BLaER1 treated with 17β-estradiol and CSF1 and Interleukin-3, amounts not matched to agents 10 nM and 100 nM (cell line): ENCODE data around the gene TBL1X.

ENCODE experiments used
- H3K27ac ChIP-seq, 11 experiments: shearing (Covaris generic); formaldehyde crosslinking; 2 replicates each; pipeline ENCODE4 v1.8.1; 2022
- H3K27me3 ChIP-seq, 11 experiments: shearing (Covaris generic); formaldehyde crosslinking; 2 replicates each; pipeline ENCODE4 v1.8.1; 2022
- H3K36me3 ChIP-seq, 11 experiments: shearing (Covaris generic); formaldehyde crosslinking; 2 replicates each; pipeline ENCODE4 v1.8.1; 2022
- H3K4me1 ChIP-seq, 10 experiments: shearing (Covaris generic); formaldehyde crosslinking; 2 replicates each; pipeline ENCODE4 v1.8.1; 2022
- H3K4me2 ChIP-seq, 11 experiments: shearing (Covaris generic); formaldehyde crosslinking; 2 replicates each; pipeline ENCODE4 v1.8.1; 2022
- H3K4me3 ChIP-seq, 10 experiments: shearing (Covaris generic); formaldehyde crosslinking; 2 replicates each; pipeline ENCODE4 v1.8.1; 2022
- H3K9ac ChIP-seq, 11 experiments: shearing (Covaris generic); formaldehyde crosslinking; 2 replicates each; pipeline ENCODE4 v1.8.1; 2022
- H3K9me3 ChIP-seq, 11 experiments: shearing (Covaris generic); formaldehyde crosslinking; replicated peaks in 1 of 11; 2 replicates each; pipeline ENCODE4 v1.8.1; 2022
- H4K20me1 ChIP-seq, 11 experiments: shearing (Covaris generic); formaldehyde crosslinking; 2 replicates each; pipeline ENCODE4 v1.8.1; 2022
- Cebpa-rat ChIP-seq, 11 experiments: shearing (Covaris generic); IDR thresholded peaks; 2 replicates each; pipeline ENCODE4 v1.8.1; 2022

The TBL1X gene

GRCh38 chrX:9772943-9773342 lies 308.1 kb downstream of the TBL1X start:
- Histone ChIP-seq H3K9ac (no peak overlapping the region), H3K27me3 (peaks cover 19 to 92% (median 48%) of the 10 kb centered on the region in 11 experiments), H3K36me3 (no peaks in the 10 kb centered on the region), H3K27ac (no peak overlapping the region), H3K4me3 (no peak overlapping the region), H3K4me1 (peaks cover 22 to 52% (median 43%) of the 10 kb centered on the region in 10 experiments), H3K4me2 (no peak overlapping the region), H4K20me1 (peaks cover 0 to 35% (median 8%) of the 10 kb centered on the region in 11 experiments; a peak in 14 of 22 replicates), H3K9me3 (no peaks in the 10 kb centered on the region)
- no peak for TF ChIP-seq Cebpa-rat (IDR thresholded peaks at IDR 0.05)

GRCh38 chrX:9775930-9776329 lies 311.1 kb downstream of the TBL1X start:
- H3K4me1 ChIP-seq: peaks cover 13 to 28% (median 20%) of the 10 kb centered on the region in 10 experiments
- H3K27ac ChIP-seq: no peak overlapping the region
- TF ChIP-seq Cebpa-rat (IDR thresholded peaks at IDR 0.05): no peak
- H3K9me3 ChIP-seq: no peaks in the 10 kb centered on the region
- H3K36me3 ChIP-seq: no peaks in the 10 kb centered on the region
- no peak overlapping the region for H3K9ac ChIP-seq
- H3K4me2 ChIP-seq: peak overlapping the region; percentile 21 to 79 (median 69)
- peaks cover 19 to 95% (median 55%) of the 10 kb centered on the region in 11 experiments for H3K27me3 ChIP-seq
- H3K4me3 ChIP-seq: no peak overlapping the region
- H4K20me1 ChIP-seq: peaks cover 0 to 29% (median 4%) of the 10 kb centered on the region in 11 experiments; a peak in 7 of 22 replicates

DNA sequence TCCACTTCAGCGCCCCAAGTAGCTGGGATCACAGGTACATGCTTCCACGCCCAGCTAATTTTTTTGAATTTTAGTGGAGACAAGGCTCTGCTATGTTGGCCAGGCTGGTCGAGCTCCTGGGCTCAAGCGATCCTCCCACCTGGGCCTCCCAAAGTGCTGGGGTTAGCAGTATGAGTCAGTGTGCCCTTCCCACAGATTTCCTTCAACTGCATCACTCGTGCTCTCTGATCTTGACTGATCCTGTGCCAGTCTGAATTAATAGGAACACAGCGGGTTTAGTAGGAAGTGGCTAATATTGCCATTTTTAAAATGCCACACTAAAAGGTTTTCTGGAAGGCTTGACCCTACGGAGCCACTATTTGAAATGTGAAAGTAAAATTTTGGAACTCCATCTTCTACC lies 317.1 kb downstream of the TBL1X start:
- Histone ChIP-seq H4K20me1 (peaks cover 0 to 4% (median 0%) of the 10 kb centered on the region in 11 experiments; a peak in 1 of 22 replicates), H3K36me3 (no peaks in the 10 kb centered on the region), H3K9ac (no peak overlapping the region), H3K4me1 (peaks cover 0 to 6% (median 0%) of the 10 kb centered on the region in 10 experiments; a peak in 2 of 20 replicates), H3K4me2 (no peak overlapping the region), H3K4me3 (no peak overlapping the region), H3K9me3 (peaks cover 17 to 27% (median 26%) of the 10 kb centered on the region in 11 experiments), H3K27ac (no peak overlapping the region), H3K27me3 (peaks cover 0 to 44% (median 11%) of the 10 kb centered on the region in 11 experiments; a peak in 11 of 22 replicates)
- no peak for TF ChIP-seq Cebpa-rat (IDR thresholded peaks at IDR 0.05)

DNA sequence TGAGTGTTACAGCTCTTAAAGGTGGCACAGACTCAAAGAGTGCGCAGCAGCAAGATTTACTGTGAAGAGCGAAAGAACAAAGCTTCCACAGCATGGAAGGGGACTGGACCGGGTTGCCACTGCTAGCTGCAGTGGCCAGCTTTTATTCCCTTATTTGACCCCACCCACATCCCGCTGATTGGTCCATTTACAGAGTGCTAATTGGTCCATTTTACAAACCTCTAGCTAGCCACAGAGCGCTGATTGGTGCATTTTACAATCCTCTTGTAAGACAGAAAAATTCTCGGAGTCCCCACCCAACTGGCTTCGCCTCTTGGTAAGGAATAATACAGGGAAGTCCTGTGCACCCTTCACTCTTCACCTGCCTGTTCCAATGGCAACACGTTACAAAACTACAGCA lies 319.5 kb downstream of the TBL1X start:
- no peak overlapping the region for H3K9ac ChIP-seq
- H3K27ac ChIP-seq: no peak overlapping the region
- H3K9me3 ChIP-seq: peaks cover 18 to 32% (median 28%) of the 10 kb centered on the region in 11 experiments
- H3K27me3 ChIP-seq: peaks cover 0 to 28% (median 0%) of the 10 kb centered on the region in 11 experiments; a peak in 7 of 22 replicates
- no peak overlapping the region for H3K4me3 ChIP-seq
- H3K4me2 ChIP-seq: no peak overlapping the region
- peaks cover 0 to 12% (median 4%) of the 10 kb centered on the region in 10 experiments; a peak in 8 of 20 replicates for H3K4me1 ChIP-seq
- no peaks in the 10 kb centered on the region for H3K36me3 ChIP-seq
- H4K20me1 ChIP-seq: no peaks in the 10 kb centered on the region; a peak in 1 of 22 replicates
- TF ChIP-seq Cebpa-rat (IDR thresholded peaks at IDR 0.05): no peak

GRCh38 chrX:9785254-9785943 lies 320.5 kb downstream of the TBL1X start:
- H3K4me2 ChIP-seq: no peak overlapping the region
- no peaks in the 10 kb centered on the region for H3K36me3 ChIP-seq
- H3K4me3 ChIP-seq: no peak overlapping the region
- H3K4me1 ChIP-seq: peaks cover 0 to 17% (median 0%) of the 10 kb centered on the region in 10 experiments; a peak in 6 of 20 replicates
- peaks cover 18 to 32% (median 28%) of the 10 kb centered on the region in 11 experiments for H3K9me3 ChIP-seq
- peaks cover 0 to 17% (median 0%) of the 10 kb centered on the region in 11 experiments; a peak in 5 of 22 replicates for H3K27me3 ChIP-seq
- H3K27ac ChIP-seq: no peak overlapping the region
- no peak overlapping the region for H3K9ac ChIP-seq
- H4K20me1 ChIP-seq: no peaks in the 10 kb centered on the region; a peak in 1 of 22 replicates
- TF ChIP-seq Cebpa-rat (IDR thresholded peaks at IDR 0.05): no peak

DNA sequence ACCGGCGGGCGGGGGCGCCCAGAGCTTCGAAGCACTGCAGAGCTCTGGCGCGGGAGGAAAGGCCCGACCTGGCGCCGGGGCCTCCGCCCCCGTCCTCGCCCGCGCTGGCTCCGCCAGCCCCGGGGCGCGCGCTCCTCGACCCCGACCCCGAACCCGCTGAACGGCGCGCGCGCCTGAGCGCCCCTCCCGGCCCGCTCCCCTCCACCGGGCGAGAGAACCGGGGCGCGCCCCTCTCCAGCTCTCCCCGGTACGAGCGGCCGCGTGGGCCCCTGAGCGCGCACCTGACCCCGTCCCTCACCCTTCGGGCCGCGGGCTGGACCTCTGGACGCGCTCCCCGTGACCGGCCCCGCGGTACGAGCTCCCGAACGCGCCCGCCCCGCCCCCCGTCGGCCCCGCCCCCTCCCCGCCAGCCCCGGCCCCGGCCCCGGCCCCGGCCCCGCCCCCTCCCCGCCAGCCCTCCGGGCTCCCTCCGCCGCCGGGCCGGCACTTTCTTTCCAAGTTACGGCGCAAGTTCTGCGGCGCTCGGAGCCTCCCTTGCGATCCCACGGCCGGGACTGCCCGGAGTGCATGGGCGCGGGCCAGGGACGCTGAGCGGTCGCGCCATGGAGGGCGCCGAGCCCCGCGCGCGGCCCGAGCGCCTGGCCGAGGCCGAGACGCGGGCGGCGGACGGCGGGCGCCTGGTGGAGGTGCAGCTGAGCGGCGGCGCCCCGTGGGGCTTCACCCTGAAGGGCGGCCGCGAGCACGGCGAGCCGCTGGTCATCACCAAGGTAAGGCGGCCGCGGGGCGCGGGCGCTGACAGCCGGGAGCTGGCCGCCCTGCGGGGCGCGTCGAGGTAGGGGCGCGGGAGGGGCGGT lies 321.3 kb downstream of the TBL1X start, which contains the start of gene SHROOM2:
SHROOM2 (plus strand) TSS at position 486 of the 854 bp plus-strand sequence; CDS start at position 603, 117 bp downstream.
- Histone ChIP-seq H3K27me3 (peaks cover 0 to 17% (median 0%) of the 10 kb centered on the region in 11 experiments; a peak in 5 of 22 replicates), H4K20me1 (no peaks in the 10 kb centered on the region; a peak in 1 of 22 replicates), H3K9ac (no peak within 1 kb of the TSS), H3K4me1 (peaks cover 0 to 17% (median 0%) of the 10 kb centered on the region in 10 experiments; a peak in 6 of 20 replicates), H3K4me3 (no peak within 1 kb of the TSS), H3K27ac (no peak within 1 kb of the TSS), H3K36me3 (no peaks in the 10 kb centered on the region), H3K9me3 (peaks cover 18 to 32% (median 28%) of the 10 kb centered on the region in 11 experiments), H3K4me2 (no peak within 1 kb of the TSS)
- TF ChIP-seq Cebpa-rat (IDR thresholded peaks at IDR 0.05): no peak

GRCh38 chrX:9786798-9787635 lies 322.2 kb downstream of the TBL1X start:
- no peaks in the 10 kb centered on the region; a peak in 1 of 22 replicates for H4K20me1 ChIP-seq
- peaks cover 18 to 32% (median 28%) of the 10 kb centered on the region in 11 experiments for H3K9me3 ChIP-seq
- no peak overlapping the region for H3K9ac ChIP-seq
- peaks cover 0 to 20% (median 0%) of the 10 kb centered on the region in 11 experiments; a peak in 4 of 22 replicates for H3K27me3 ChIP-seq
- no peak for TF ChIP-seq Cebpa-rat (IDR thresholded peaks at IDR 0.05)
- no peak overlapping the region for H3K4me2 ChIP-seq
- no peak overlapping the region for H3K27ac ChIP-seq
- no peaks in the 10 kb centered on the region for H3K36me3 ChIP-seq
- H3K4me3 ChIP-seq: no peak overlapping the region
- H3K4me1 ChIP-seq: peaks cover 0 to 17% (median 0%) of the 10 kb centered on the region in 10 experiments; a peak in 6 of 20 replicates

GRCh38 chrX:9788911-9789310 lies 324.1 kb downstream of the TBL1X start:
- Histone ChIP-seq H3K9me3 (peaks cover 18 to 32% (median 28%) of the 10 kb centered on the region in 11 experiments), H3K4me2 (peak overlapping the region in 3 of 11 experiments; percentile 1 to 64 (median 60); a peak in 5 of 22 replicates), H3K4me3 (no peak overlapping the region), H4K20me1 (no peaks in the 10 kb centered on the region), H3K9ac (no peak overlapping the region), H3K27ac (no peak overlapping the region), H3K36me3 (no peaks in the 10 kb centered on the region), H3K27me3 (peaks cover 0 to 20% (median 0%) of the 10 kb centered on the region in 11 experiments; a peak in 4 of 22 replicates), H3K4me1 (peaks cover 0 to 17% (median 0%) of the 10 kb centered on the region in 10 experiments; a peak in 6 of 20 replicates)
- no peak for TF ChIP-seq Cebpa-rat (IDR thresholded peaks at IDR 0.05)
